Stimulated activated CD4-positive, alpha-beta T cell treated with anti-CD3 and anti-CD28 coated beads, Interleukin-1b, Interleukin-23, amount 100 ng/mL, for 24 hours (primary cell): ENCODE results near the gene IKZF2.

Experiments used
- DNase-seq, 4 experiments: peaks; one replicate each; pipeline ENCODE4 v3.0.0-alpha.2; 2020; ENCODE audit warnings: low read depth in 4 of 4, low spot score in 1 of 4

IKZF2 gene

GRCh38 chr2:213151437-213152064 lies at the start of gene IKZF2:
TSS of gene IKZF2 (minus strand) at chr2:213151612. CDS start at chr2:213148629, 2,983 bp downstream.
- DNase-seq, result peak in 3 of 4 experiments; percentile 40 to 41 (median 40)

- DNase-seq, result no peak
Observed at GRCh38 chr2:213199871-213200270, 48.5 kb upstream of the IKZF2 start.

GRCh38 chr2:213189001-213189899 lies 37.8 kb upstream of the IKZF2 start:
- no peak for DNase-seq

- DNase-seq, result no peak
Observed at GRCh38 chr2:213188533-213188867, 37.1 kb upstream of the IKZF2 start.

- DNase-seq, result no peak
Observed at GRCh38 chr2:213187833-213188532, 36.6 kb upstream of the IKZF2 start.

- DNase-seq, result no peak
Observed at GRCh38 chr2:213187386-213187785, 36.0 kb upstream of the IKZF2 start.

GRCh38 chr2:213185147-213185822 lies 33.9 kb upstream of the IKZF2 start:
- DNase-seq, result no peak

GRCh38 chr2:213181712-213182111 lies 30.3 kb upstream of the IKZF2 start:
- no peak for DNase-seq

- no peak for DNase-seq
Observed at GRCh38 chr2:213177679-213178078, 26.3 kb upstream of the IKZF2 start.

GRCh38 chr2:213175673-213176247 lies 24.3 kb upstream of the IKZF2 start:
- no peak for DNase-seq

GRCh38 chr2:213172641-213173040 lies 21.2 kb upstream of the IKZF2 start:
- DNase-seq, result no peak

- no peak for DNase-seq
Observed at GRCh38 chr2:213171147-213171546, 19.7 kb upstream of the IKZF2 start.

GRCh38 chr2:213167271-213167930 lies 16.0 kb upstream of the IKZF2 start:
- no peak for DNase-seq

GRCh38 chr2:213166109-213166508 lies 14.7 kb upstream of the IKZF2 start:
- no peak for DNase-seq

GRCh38 chr2:213164263-213164662 lies 12.9 kb upstream of the IKZF2 start:
- DNase-seq, result no peak

GRCh38 chr2:213162516-213163118 lies 11.2 kb upstream of the IKZF2 start:
- DNase-seq, result no peak

- DNase-seq, result no peak
Observed at GRCh38 chr2:213161759-213162515, 10.5 kb upstream of the IKZF2 start.

GRCh38 chr2:213159768-213160167 lies 8.4 kb upstream of the IKZF2 start:
- no peak for DNase-seq

- DNase-seq, result no peak
Observed at GRCh38 chr2:213157242-213157641, 5.8 kb upstream of the IKZF2 start.
